Measurements from ENCODE around the gene SIM1.

The SIM1 gene

DNA sequence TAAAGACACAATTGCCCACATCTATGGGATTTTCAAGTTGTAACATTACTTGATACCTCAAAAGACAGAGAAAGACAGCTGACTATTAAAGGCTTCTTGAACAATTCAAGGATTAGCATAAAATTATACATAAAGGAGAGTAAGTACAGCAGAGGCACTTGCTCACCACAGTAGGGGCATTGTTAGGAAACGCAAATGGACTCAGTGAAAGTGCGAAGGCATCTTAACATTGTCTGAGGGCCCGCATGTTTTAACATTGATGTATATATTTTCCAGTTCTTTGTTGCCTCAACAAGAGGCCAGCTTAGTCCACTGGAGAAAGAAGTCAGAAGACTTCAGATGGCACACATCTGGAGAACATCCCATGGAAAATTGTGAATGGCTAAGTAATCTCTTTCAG, 115.4 kb downstream of the SIM1 start:
- TF ChIP-seq GATA2 (IDR thresholded peaks at IDR 0.05; ENCODE audit: low read depth, low read length), result no peak
- no peak for TF ChIP-seq GATA3 (IDR thresholded peaks at IDR 0.05; ENCODE audit: low read depth, low read length)

DNA sequence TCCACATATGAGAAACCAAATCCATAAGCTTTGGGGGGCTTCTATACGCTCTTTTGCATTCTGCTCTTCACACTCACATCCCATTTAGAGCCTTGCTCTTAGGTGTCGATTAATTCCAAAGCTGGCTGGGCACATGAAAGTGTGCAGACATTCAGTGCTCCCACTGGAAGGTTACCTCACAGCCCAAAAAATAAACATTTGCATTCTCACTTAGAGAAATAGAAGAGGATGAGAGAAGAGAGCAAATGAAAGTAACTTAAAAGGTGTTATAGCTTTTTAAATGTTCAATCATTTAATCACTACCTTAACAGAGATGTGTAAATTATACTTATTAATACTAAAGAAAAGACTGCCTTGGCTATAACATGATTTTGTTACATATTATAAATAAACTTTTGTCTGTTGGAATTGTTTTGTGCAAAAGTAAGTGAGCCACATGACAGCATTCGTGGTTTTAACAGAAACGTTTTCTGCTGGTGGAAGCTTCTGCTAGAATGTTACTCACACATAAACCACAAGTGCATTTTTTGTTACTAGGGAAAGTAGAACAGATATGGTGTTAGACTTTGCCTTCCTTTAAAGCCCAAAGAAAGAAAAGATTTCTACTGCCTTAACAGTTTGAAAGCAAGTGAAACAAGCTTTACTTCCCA, 116.7 kb downstream of the SIM1 start:
- no peak for TF ChIP-seq GATA2 (IDR thresholded peaks at IDR 0.05; ENCODE audit: low read depth, low read length)
- no peak for TF ChIP-seq GATA3 (IDR thresholded peaks at IDR 0.05; ENCODE audit: low read depth, low read length)

DNA sequence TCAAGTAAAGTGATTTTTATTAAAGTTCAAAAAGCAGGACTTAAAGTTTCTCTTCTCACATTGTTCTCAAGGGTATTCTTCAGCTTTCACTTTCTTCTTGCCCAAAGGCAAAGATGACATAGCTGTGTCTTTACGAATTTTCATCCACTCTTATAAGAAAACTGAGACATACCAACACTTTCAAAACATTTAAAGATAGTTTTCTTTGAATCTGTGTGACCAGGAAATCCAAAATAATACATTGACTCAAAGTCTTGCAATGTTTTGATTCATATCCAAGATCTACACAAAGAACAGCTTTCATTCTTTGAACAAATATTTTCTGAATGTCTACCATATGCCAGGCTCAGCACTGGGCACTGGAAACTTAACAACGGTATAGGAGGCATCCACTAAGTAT, 117.9 kb downstream of the SIM1 start:
- TF ChIP-seq GATA2 (IDR thresholded peaks at IDR 0.05; ENCODE audit: low read depth, low read length) (no peak), GATA3 (IDR thresholded peaks at IDR 0.05; ENCODE audit: low read depth, low read length) (no peak)

DNA sequence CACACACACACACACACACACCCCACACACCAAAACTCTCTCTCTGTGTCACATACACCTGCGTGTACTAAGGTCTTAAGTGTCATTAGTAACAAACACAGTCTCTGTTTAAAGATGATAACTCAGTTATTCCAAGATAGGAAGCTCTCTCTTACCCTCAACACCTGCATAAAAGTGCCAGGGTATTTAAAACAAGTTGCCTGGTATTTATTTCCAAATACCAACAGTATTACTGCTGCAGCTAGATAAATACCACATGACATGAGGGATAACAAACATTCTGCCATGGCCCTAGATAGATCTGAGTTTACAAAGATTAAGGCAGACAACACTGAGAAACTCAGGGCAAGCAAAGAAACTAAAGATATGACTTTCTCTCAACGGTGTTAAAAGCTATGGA, 118.5 kb downstream of the SIM1 start:
- TF ChIP-seq GATA3 (IDR thresholded peaks at IDR 0.05; ENCODE audit: low read depth, low read length) (no peak), GATA2 (IDR thresholded peaks at IDR 0.05; ENCODE audit: low read depth, low read length) (no peak)

DNA sequence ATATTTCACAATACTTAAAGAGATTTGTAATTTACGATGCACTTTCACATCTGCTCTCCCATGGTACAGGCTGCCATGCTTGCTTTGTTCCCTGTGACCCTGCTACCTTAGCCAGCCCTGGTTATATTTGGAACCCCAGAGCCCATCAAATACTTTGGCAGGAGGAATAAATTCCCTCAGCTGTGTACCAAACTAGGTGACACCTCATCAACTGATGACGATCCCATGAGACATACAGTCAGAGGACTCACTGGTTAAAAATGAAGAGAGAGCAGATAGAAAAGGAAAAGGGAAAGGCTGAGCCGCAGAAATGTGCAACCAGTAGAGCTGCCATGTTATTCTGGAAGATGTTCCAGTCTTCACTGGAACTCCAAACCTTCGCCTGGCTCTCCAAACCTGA, 120.0 kb downstream of the SIM1 start:
- TF ChIP-seq GATA2 (IDR thresholded peaks at IDR 0.05; ENCODE audit: low read depth, low read length), result no peak
- TF ChIP-seq GATA3 (IDR thresholded peaks at IDR 0.05; ENCODE audit: low read depth, low read length), result no peak

DNA sequence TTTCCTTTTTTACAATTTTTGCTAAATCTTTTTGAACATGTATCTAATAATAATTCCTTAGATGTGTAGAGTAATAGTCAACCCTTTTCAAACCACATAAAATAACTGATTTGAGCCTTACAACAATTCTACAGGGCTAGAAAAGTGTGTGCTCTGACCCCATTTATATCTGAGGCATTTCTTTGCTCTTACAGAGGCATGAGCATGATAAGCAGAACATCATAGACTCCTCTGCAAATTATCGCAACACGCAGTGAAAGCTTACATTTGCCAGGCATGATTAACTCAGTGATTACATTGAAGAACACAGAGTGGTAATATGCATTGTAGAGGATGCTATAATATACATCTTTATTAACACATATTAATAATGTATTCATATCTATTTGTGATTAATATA, 120.4 kb downstream of the SIM1 start:
- no peak for TF ChIP-seq GATA3 (IDR thresholded peaks at IDR 0.05; ENCODE audit: low read depth, low read length)
- TF ChIP-seq GATA2 (IDR thresholded peaks at IDR 0.05; ENCODE audit: low read depth, low read length), result no peak

DNA sequence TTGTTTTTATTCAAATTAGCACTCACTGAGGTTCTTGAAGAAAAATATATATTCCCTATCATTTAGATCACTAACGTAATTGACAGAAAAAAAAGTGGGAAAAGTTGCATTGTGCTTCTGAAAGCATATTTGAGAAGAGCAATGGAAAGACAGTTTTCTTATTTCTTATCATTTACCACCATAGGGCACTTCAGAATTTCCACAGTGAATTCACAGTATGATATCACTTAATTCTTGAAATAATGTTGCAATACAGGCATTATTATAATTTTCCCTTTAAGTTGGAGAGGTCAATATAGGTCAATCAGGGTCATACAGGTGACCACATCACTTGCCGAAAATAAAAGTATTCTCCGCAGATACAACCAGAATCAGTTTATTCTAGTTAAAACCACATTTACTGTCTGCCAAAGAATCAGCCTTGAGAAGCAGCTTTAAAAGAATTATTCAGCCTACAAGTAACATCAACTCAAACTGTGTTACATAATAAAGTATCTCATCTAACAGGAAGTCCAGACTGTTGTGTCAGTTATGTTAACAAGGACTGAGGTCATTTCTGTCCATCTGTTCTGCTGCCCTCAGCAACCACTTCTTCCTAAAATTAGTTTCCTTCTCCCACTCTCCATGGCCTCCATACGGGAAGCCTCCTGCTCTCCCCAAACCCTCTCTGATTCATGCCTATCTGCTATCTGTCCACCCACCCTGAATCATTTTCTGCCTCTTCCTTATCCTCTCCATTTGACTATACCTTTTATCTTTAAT, 121.2 kb downstream of the SIM1 start:
- TF ChIP-seq GATA2 (IDR thresholded peaks at IDR 0.05; ENCODE audit: low read depth, low read length) (no peak), GATA3 (IDR thresholded peaks at IDR 0.05; ENCODE audit: low read depth, low read length) (no peak)

DNA sequence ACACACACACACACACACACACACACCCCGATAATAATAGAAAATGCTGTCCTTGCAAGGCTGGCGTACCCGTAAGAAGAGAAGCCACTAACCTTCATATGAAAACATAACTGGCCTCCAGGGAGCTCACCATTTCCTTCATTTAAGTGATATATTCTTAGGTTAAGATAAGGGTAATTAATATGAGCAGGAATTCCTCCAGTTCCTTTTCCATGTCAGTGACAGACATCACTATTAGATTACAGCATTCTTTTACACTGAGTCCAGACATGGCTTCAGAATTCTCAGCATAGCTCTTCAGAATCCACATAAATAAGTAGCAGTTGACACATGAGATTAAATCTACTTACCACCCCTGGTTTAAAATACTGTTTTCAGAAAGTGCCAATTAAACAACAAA, 121.9 kb downstream of the SIM1 start:
- TF ChIP-seq GATA2 (IDR thresholded peaks at IDR 0.05; ENCODE audit: low read depth, low read length), result no peak
- TF ChIP-seq GATA3 (IDR thresholded peaks at IDR 0.05; ENCODE audit: low read depth, low read length), result no peak

DNA sequence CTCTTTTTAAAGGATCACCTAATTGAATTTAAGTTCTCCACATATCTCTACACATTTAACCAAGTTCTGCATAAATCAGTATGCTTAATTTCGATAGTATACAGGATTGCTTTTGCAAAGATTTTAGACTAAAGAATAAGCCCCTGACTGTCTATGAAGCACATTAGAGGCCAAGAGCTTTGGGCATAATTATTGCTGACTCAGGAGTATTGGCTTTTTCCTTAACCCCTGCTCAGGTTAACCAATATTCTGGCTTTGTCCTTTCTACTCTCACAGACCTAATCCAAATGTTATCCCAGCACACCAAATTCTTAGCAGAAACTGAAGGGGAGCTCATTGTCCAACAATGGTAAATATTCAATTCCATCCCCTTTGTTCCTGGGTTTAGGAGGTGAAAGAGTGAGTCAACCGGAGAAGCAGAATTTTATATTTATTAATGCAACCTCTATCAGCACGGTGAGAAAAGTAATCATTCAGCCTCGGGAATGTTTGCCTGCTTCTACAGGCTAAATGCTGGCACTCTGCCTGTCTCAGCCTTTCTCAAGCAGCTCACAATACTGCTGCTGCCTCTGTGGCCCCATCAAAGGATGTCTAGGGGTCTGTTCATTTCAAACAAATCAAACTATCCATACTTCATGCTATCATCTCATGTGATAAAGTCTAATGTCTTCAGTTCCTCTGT, 125.0 kb downstream of the SIM1 start:
- TF ChIP-seq GATA3 (IDR thresholded peaks at IDR 0.05; ENCODE audit: low read depth, low read length), result no peak
- TF ChIP-seq GATA2 (IDR thresholded peaks at IDR 0.05; ENCODE audit: low read depth, low read length), result no peak

DNA sequence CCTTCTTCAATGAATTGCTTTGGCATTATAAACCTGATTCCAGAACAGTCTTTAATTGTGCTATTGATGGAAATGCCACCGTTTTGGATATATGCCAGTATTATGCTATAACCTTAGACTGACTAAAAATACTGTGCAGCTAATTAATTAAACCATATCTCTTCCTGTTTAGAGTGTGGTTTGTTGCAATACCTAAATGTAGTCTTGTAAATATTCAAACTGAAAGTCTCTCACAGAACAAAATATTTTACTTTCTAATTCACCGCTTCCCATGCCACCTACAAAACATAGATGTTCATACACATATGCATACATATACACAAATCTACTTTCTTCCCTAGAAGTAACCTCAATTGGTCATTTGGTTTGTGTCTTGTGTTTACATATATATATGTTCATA, 126.6 kb downstream of the SIM1 start:
- no peak for TF ChIP-seq GATA2 (IDR thresholded peaks at IDR 0.05; ENCODE audit: low read depth, low read length)

DNA sequence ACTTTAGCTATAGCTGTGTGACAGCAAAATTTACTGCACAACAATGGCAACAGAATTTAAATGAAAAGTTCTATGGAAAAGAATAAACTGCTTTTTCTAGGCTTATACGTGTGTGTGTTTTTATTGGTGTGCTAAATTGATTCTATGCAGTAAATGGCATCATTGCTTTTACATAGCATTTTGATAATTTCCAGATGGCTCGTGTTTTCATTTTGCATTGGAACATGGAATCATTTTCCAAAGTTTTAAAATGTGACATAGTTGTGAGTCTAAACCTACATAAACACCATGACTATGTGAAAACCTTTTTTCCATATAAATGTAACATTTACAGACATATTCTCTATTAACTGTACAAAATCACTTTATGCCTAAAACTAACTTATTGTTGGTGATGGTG, 127.8 kb downstream of the SIM1 start:
- TF ChIP-seq GATA3 (IDR thresholded peaks at IDR 0.05; ENCODE audit: low read depth, low read length), result no peak
- TF ChIP-seq GATA2 (IDR thresholded peaks at IDR 0.05; ENCODE audit: low read depth, low read length), result no peak

DNA sequence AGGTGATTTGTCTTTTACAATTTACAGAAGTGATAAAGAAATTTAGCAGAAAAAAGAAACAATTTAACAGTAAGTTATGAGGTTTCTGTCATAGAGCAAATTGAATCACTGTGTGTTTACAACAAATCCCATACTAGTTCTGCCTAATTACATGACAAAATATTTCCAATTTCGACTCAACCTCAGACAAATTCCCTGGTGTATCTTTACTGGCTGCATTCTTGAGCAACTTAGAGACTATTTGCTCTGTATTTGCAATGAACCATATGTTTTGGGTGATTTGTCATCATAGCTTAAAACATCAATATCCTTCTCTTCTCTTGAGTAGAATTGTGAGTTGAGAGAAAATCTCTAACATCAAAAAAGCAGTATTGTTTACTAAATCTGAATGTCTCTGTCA, 128.7 kb downstream of the SIM1 start:
- no peak for TF ChIP-seq GATA2 (IDR thresholded peaks at IDR 0.05; ENCODE audit: low read depth, low read length)
- TF ChIP-seq GATA3 (IDR thresholded peaks at IDR 0.05; ENCODE audit: low read depth, low read length), result no peak

All from SH-SY5Y (cell line).